Pancreas (tissue), 10 donors: Measurements from ENCODE around the gene CMC2. TPM values are rescaled to one million over a fixed set of nuclear protein-coding genes. Genes with fewer than 3 reads are reported as not detected.

Experiments
- ATAC-seq, 4 donors: fragments of 200-7000 bp; cut with Tn5 transposase; one replicate each; pipeline versions ENCODE4 v1.8.0 to v1.9.1; 2020; ENCODE audit warnings: mild to moderate bottlenecking in 4 of 4, moderate library complexity in 4 of 4
- DNase-seq, 6 donors: peaks; one replicate each; pipeline ENCODE4 v3.0.0-alpha.2; 2020
- FAIRE-seq: peaks from 2 replicates; lab custom pipeline; 2012; peaks lifted over from hg19 to GRCh38; lab: Jason Lieb, UNC
- H3K27ac ChIP-seq, 4 donors: fragments of 200-600 bp; sonication (generic); 1 replicate in 3 of 4; 2 replicates in 1 of 4; pipeline versions ENCODE4 v1.5.0 to v1.8.0; 2020
- H3K27me3 ChIP-seq, 4 donors: fragments of 200-600 bp; one replicate each; pipeline ENCODE4 v1.8.0; 2021
- H3K36me3 ChIP-seq, 3 donors: fragments of 200-600 bp; sonication (generic) in 1 of 3; one replicate each; pipeline versions ENCODE4 v1.5.0 to v1.8.0; 2020 to 2021
- H3K4me1 ChIP-seq, 3 donors: fragments of 200-600 bp; one replicate each; pipeline ENCODE4 v1.8.0; 2021
- H3K4me3 ChIP-seq, 4 donors: fragments of 200-600 bp; sonication (generic) in 2 of 4; one replicate each; pipeline versions ENCODE4 v1.5.0 to v1.8.0; 2020 to 2021
- H3K9me3 ChIP-seq, 4 donors: fragments of 200-600 bp; one replicate each; pipeline ENCODE4 v1.8.0; 2021
- CTCF ChIP-seq, 4 donors: fragments of 200-600 bp; sonication (generic) in 3 of 4; IDR thresholded peaks; one replicate each; pipeline versions ENCODE4 v1.5.0 to v1.8.0; 2021; ENCODE audit warnings: antibody characterized with exemption in 4 of 4
- WGBS, 2 donors: extraction: QIAGEN DNeasy Blood & Tissue Kit; methylation state at CpG; one replicate each; pipeline ENCODE4 v1.1.7; 2013; 5-methylcytosine and 5-hydroxymethylcytosine counted together
- intact Hi-C, 3 donors: fragments of 100-400 bp; cut with DNase I; formaldehyde crosslinking; loops; one replicate each; pipeline versions ENCODE4 v1.11.1 to v1.14.2; 2022
- polyA plus RNA-seq, 2 donors: library from polyadenylated mRNA; stranded (reverse); fragments of 200-250 nt; gene quantifications; one replicate each; pipeline ENCODE4 v1.2.3, GENCODE V29; 2013
- total RNA-seq, 6 donors: library from RNA; stranded (reverse); fragmentation: NEBNext Ultra II Directional in 4 of 6; extraction: Animal tissue kit (Norgen Biotek cat#: 25700) in 4 of 6; gene quantifications; one replicate each; pipeline versions ENCODE4 v1.2.1 to v1.2.4, GENCODE V29; 2021 to 2023
- donor health status: healthy with polysubstance abuse.
- donor health status: DM: no; HTN: no; CAD: no; lungs with moderate emphysema.
- donor health status: DM: no; HTN: no; CAD: no.
- donor health status: control.
- donor health status: control.
- donor health status: Bipolar disorder and iron deficiency.
- donor health status: DM: yes; HTN: yes; CAD: no.
- donor health status: DM: no; HTN: no; CAD: no.
- donor health status: DM: no; HTN: no; CAD: no.
- donor health status: DM: yes; HTN: yes; CAD: no.

The CMC2 gene
- total and polyA plus RNA-seq, 8 donors = 13.3 to 58.1 (median 24.0) TPM

GRCh38 chr16:81004646-81005353, 1.9 kb downstream of the CMC2 start:
- ATAC-seq (no peak), DNase-seq (no peak), FAIRE-seq (no peak)
- intact Hi-C loops = no loop called here
- Histone ChIP-seq H3K9me3 (no peaks in the 10 kb centered on the region), H3K27me3 (no peaks in the 10 kb centered on the region), H3K36me3 (no peaks in the 10 kb centered on the region), H3K27ac (no peak overlapping the region), H3K4me1 (peaks cover 13% of the 10 kb centered on the region in 3 donors), H3K4me3 (peak overlapping the region in 1 of 4 donors; percentile 89)
- peak; percentile 40 to 64 (median 60) for TF ChIP-seq CTCF (IDR thresholded peaks at IDR 0.05)
- 35 to 46% methylated on average over 14 of the region's 14 CpGs for WGBS, 2 donors

GRCh38 chr16:81003610-81004460, 2.9 kb downstream of the CMC2 start:
- H3K36me3 ChIP-seq = no peaks in the 10 kb centered on the region
- 68 to 73% methylated on average over 11 of the region's 11 CpGs for WGBS, 2 donors
- FAIRE-seq = no peak
- H3K4me3 ChIP-seq = no peak overlapping the region
- H3K27me3 ChIP-seq = no peaks in the 10 kb centered on the region
- no peak for ATAC-seq
- intact Hi-C loops = no loop called here
- H3K27ac ChIP-seq = no peak overlapping the region
- no peak for DNase-seq
- TF ChIP-seq CTCF (IDR thresholded peaks at IDR 0.05) = no peak
- peaks cover 13% of the 10 kb centered on the region in 3 donors for H3K4me1 ChIP-seq
- H3K9me3 ChIP-seq = no peaks in the 10 kb centered on the region

GRCh38 chr16:81003064-81003463, 3.6 kb downstream of the CMC2 start:
- TF ChIP-seq CTCF (IDR thresholded peaks at IDR 0.05) = no peak
- 58% methylated on average over 4 of the region's 4 CpGs for WGBS, 2 donors
- H3K4me1 ChIP-seq = peaks cover 13 to 17% (median 13%) of the 10 kb centered on the region in 3 donors
- no peaks in the 10 kb centered on the region for H3K27me3 ChIP-seq
- FAIRE-seq = no peak
- H3K36me3 ChIP-seq = no peaks in the 10 kb centered on the region
- no peak overlapping the region for H3K4me3 ChIP-seq
- no peak overlapping the region for H3K27ac ChIP-seq
- no peaks in the 10 kb centered on the region for H3K9me3 ChIP-seq
- no peak for ATAC-seq
- no peak for DNase-seq
- intact Hi-C loops = no loop called here

GRCh38 chr16:81001330-81001729, 5.4 kb downstream of the CMC2 start:
- Histone ChIP-seq H3K27me3 (no peaks in the 10 kb centered on the region), H3K4me3 (no peak overlapping the region), H3K4me1 (peaks cover 13 to 34% (median 21%) of the 10 kb centered on the region in 3 donors), H3K9me3 (no peaks in the 10 kb centered on the region), H3K36me3 (no peaks in the 10 kb centered on the region), H3K27ac (no peak overlapping the region)
- intact Hi-C loops = no loop called here
- ATAC-seq (no peak), FAIRE-seq (no peak), DNase-seq (no peak)
- WGBS, 2 donors = 63 to 64% methylated on average over 5 of the region's 5 CpGs
- no peak for TF ChIP-seq CTCF (IDR thresholded peaks at IDR 0.05)
